HEK293 (cell line): ENCODE measurements around the gene SYCP2.

Source experiments
- CTCF ChIA-PET: fragments of 350-600 bp; formaldehyde crosslinking; extraction: SDS; loops from one replicate; lab custom pipeline; 2021; ENCODE audit warnings: antibody characterized with exemption; lab: Yijun Ruan, JAX
- POLR2A ChIA-PET: fragments of 300-600 bp; formaldehyde crosslinking; extraction: SDS; loops from one replicate; lab custom pipeline; 2020; ENCODE audit warnings: antibody characterized with exemption, inconsistent platforms; lab: Yijun Ruan, JAX
- H3K27ac ChIP-seq: fragments of 200-500 bp; sonication (Bioruptor generic); 2 replicates; pipeline ENCODE4 v1.5.1; 2014; ENCODE audit warnings: low read depth, low read length, control low read depth, inconsistent platforms; ENCODE audit errors: extremely low read depth
- H3K36me3 ChIP-seq, 2 experiments: fragments of 200-500 bp in 1 of 2; sonication (Bioruptor generic) in 1 of 2; 1 replicate in 1 of 2; 2 replicates in 1 of 2; pipeline ENCODE4 v1.5.1; 2014 to 2017; ENCODE audit warnings: inconsistent platforms in 2 of 2, low read length in 2 of 2; ENCODE audit not compliant: control insufficient read depth in 2 of 2, insufficient read depth in 1 of 2
- H3K4me1 ChIP-seq: fragments of 200-500 bp; sonication (Bioruptor generic); 2 replicates; pipeline ENCODE4 v1.5.1; 2014; ENCODE audit warnings: mild to moderate bottlenecking, low read length, inconsistent platforms; ENCODE audit not compliant: control insufficient read depth, insufficient read depth
- H3K4me3 ChIP-seq: 2 replicates; pipeline ENCODE4 v1.5.1; 2011; ENCODE audit warnings: low read depth, mild to moderate bottlenecking, control low read depth, low read length, moderate library complexity
- H3K9me3 ChIP-seq: fragments of 200-500 bp; sonication (Bioruptor generic); 2 replicates; pipeline ENCODE4 v1.5.1; 2014; ENCODE audit warnings: low read depth, low read length, inconsistent platforms; ENCODE audit not compliant: control insufficient read depth, insufficient read depth
- HIC1 ChIP-seq: fragments of 450-650 bp; formaldehyde crosslinking; IDR thresholded peaks from 2 replicates; pipeline ENCODE4 v1.5.1; 2016; ENCODE audit warnings: missing biosample characterization, missing genetic modification characterization
- KLF1 ChIP-seq: fragments of 450-650 bp; formaldehyde crosslinking; IDR thresholded peaks from 2 replicates; pipeline ENCODE4 v1.5.1; 2016; ENCODE audit warnings: missing biosample characterization, missing genetic modification characterization
- KLF16 ChIP-seq: fragments of 450-650 bp; formaldehyde crosslinking; IDR thresholded peaks from 2 replicates; pipeline ENCODE4 v1.5.1; 2017; ENCODE audit warnings: missing biosample characterization, missing genetic modification characterization
- OSR2 ChIP-seq: fragments of 450-650 bp; formaldehyde crosslinking; IDR thresholded peaks from 2 replicates; pipeline ENCODE4 v1.5.1; 2016; ENCODE audit warnings: missing biosample characterization, missing genetic modification characterization
- TSHZ1 ChIP-seq: fragments of 450-650 bp; formaldehyde crosslinking; IDR thresholded peaks from 2 replicates; pipeline ENCODE4 v1.5.1; 2016; ENCODE audit warnings: missing biosample characterization, missing genetic modification characterization, borderline replicate concordance
- ZBTB17 ChIP-seq: fragments of 450-650 bp; formaldehyde crosslinking; IDR thresholded peaks from 2 replicates; pipeline ENCODE4 v1.5.1; 2016; ENCODE audit warnings: missing biosample characterization, missing genetic modification characterization
- ZBTB8A ChIP-seq: fragments of 450-650 bp; formaldehyde crosslinking; IDR thresholded peaks from 2 replicates; pipeline ENCODE4 v1.5.1; 2016; ENCODE audit warnings: missing biosample characterization, missing genetic modification characterization
- ZNF133 ChIP-seq: fragments of 450-650 bp; formaldehyde crosslinking; IDR thresholded peaks from 2 replicates; pipeline ENCODE4 v1.5.1; 2016; ENCODE audit warnings: missing biosample characterization, missing genetic modification characterization
- ZNF18 ChIP-seq: fragments of 450-650 bp; formaldehyde crosslinking; IDR thresholded peaks from 2 replicates; pipeline ENCODE4 v1.5.1; 2016; ENCODE audit warnings: missing biosample characterization, missing genetic modification characterization
- ZNF202 ChIP-seq: fragments of 450-650 bp; formaldehyde crosslinking; IDR thresholded peaks from 2 replicates; pipeline ENCODE4 v1.5.1; 2016; ENCODE audit warnings: missing biosample characterization, missing genetic modification characterization, borderline replicate concordance
- ZNF549 ChIP-seq: fragments of 450-650 bp; IDR thresholded peaks from 2 replicates; pipeline ENCODE4 v1.5.1; 2018; ENCODE audit warnings: missing biosample characterization, missing genetic modification characterization, mild to moderate bottlenecking, inconsistent platforms, moderate library complexity
- ZNF670 ChIP-seq: fragments of 450-650 bp; formaldehyde crosslinking; IDR thresholded peaks from 2 replicates; pipeline ENCODE4 v1.5.1; 2016; ENCODE audit warnings: missing biosample characterization, missing genetic modification characterization, low read depth
- ZNF747 ChIP-seq: fragments of 450-650 bp; formaldehyde crosslinking; IDR thresholded peaks from 2 replicates; pipeline ENCODE4 v1.5.1; 2016; ENCODE audit warnings: missing biosample characterization, missing genetic modification characterization

Gene SYCP2

GRCh38 chr20:59829786-59830664, 103.4 kb downstream of the SYCP2 start:
- CTCF ChIA-PET: interaction anchor here (0.6 kb wide), 1 partner anchor 722 kb away, joined by 3 read pairs; no protein-coding TSS in a partner anchor
- TF ChIP-seq KLF16 (tag by site-specific recombination) (peak; percentile 31; the same call in 1 of the 2 replicates), KLF1 (tag by site-specific recombination) (no peak), ZNF18 (tag by site-specific recombination) (peak; percentile 52; the same call in 1 of the 2 replicates)
- no peak overlapping the region for H3K27ac ChIP-seq
- H3K9me3 ChIP-seq: no peaks in the 10 kb centered on the region
- H3K4me1 ChIP-seq: peaks cover 4% of the 10 kb centered on the region; the same call in 1 of the 2 replicates
- POLR2A ChIA-PET: no interaction called here
- no peak overlapping the region for H3K4me3 ChIP-seq
- H3K36me3 ChIP-seq: no peaks in the 10 kb centered on the region

- CTCF ChIA-PET: interaction anchor here (1.0 to 1.3 kb wide), 2 partner anchors 21 to 46 kb away, joined by 3 to 4 read pairs; no protein-coding TSS in a partner anchor
- no peak overlapping the region for H3K4me3 ChIP-seq
- H3K9me3 ChIP-seq: no peaks in the 10 kb centered on the region
- H3K4me1 ChIP-seq: no peaks in the 10 kb centered on the region
- POLR2A ChIA-PET: no interaction called here
- TF ChIP-seq TSHZ1 (tag by site-specific recombination) (no peak), ZNF747 (tag by site-specific recombination) (no peak), ZNF133 (tag by site-specific recombination) (no peak), ZBTB8A (tag by site-specific recombination) (no peak), ZNF202 (tag by site-specific recombination) (no peak), ZNF549 (tag by site-specific recombination) (no peak), HIC1 (tag by site-specific recombination) (no peak), OSR2 (no peak), ZBTB17 (tag by site-specific recombination) (no peak), ZNF670 (tag by site-specific recombination) (no peak)
- H3K27ac ChIP-seq: no peak overlapping the region
- H3K36me3 ChIP-seq: no peaks in the 10 kb centered on the region
These were observed 104.2 kb downstream of the SYCP2 start for GRCh38 chr20:59829054-59829785.
